HFFc6 (cell line): Measurements from ENCODE around the gene QTRT2. TPM values are rescaled to one million over a fixed set of nuclear protein-coding genes. Genes with fewer than 3 reads are reported as not detected.

ENCODE experiments used
- DNase-seq: peaks from one replicate; pipeline ENCODE4 v3.0.0-alpha.2; 2018
- H3K27ac Mint-ChIP-seq: 2 replicates; pipeline ENCODE4 v1.8.0; 2020; ENCODE audit warnings: mild to moderate bottlenecking, mixed read lengths
- H3K27me3 Mint-ChIP-seq: 2 replicates; pipeline ENCODE4 v1.8.0; 2021; ENCODE audit warnings: mild to moderate bottlenecking, moderate library complexity, mixed read lengths; ENCODE audit not compliant: insufficient read depth
- H3K36me3 Mint-ChIP-seq: 2 replicates; pipeline ENCODE4 v1.8.0; 2021; ENCODE audit warnings: low read depth, mixed read lengths
- H3K4me1 Mint-ChIP-seq: 2 replicates; pipeline ENCODE4 v1.8.0; 2020; ENCODE audit warnings: low read depth, mixed read lengths
- H3K4me3 Mint-ChIP-seq: 2 replicates; pipeline ENCODE4 v1.8.0; 2020; ENCODE audit warnings: mild to moderate bottlenecking, moderate library complexity, mixed read lengths
- H3K9me3 Mint-ChIP-seq: 2 replicates; pipeline ENCODE4 v1.8.0; 2020; ENCODE audit warnings: mild to moderate bottlenecking, mixed read lengths
- CTCF ChIP-seq: fragments of 200-600 bp; sonication (generic); IDR thresholded peaks from 2 replicates; pipeline ENCODE4 v1.5.0; 2021; ENCODE audit warnings: antibody characterized with exemption, mild to moderate bottlenecking
- total RNA-seq, 6 experiments: library from RNA; stranded (reverse); fragmentation: NEBNext Ultra II Directional; extraction: Animal tissue kit (Norgen Biotek cat#: 25700); gene quantifications; 2 replicates in 1 of 6; 3 replicates in 5 of 6; pipeline ENCODE4 v1.2.3, GENCODE V29; 2021

QTRT2 gene
- total RNA-seq, 6 experiments from 2014 or later, result 18.1 to 23.2 (median 22.0) TPM

GRCh38 chr3:114076711-114077110 lies 20.2 kb downstream of the QTRT2 start:
- no peak for DNase-seq
- Mint-ChIP-seq H3K9me3 (no peaks in the 10 kb centered on the region), H3K4me1 (peaks cover 36% of the 10 kb centered on the region), H3K36me3 (peaks cover 39% of the 10 kb centered on the region), H3K27ac (no peak overlapping the region), H3K4me3 (no peak overlapping the region), H3K27me3 (no peaks in the 10 kb centered on the region)
- no peak for TF ChIP-seq CTCF

GRCh38 chr3:114078126-114078525 lies 21.6 kb downstream of the QTRT2 start:
- no peak overlapping the region for H3K4me3 Mint-ChIP-seq
- peaks cover 48% of the 10 kb centered on the region for H3K36me3 Mint-ChIP-seq
- peak; percentile 5 for DNase-seq

GRCh38 chr3:114079761-114080160 lies 23.2 kb downstream of the QTRT2 start:
- Mint-ChIP-seq H3K9me3 (no peaks in the 10 kb centered on the region), H3K27ac (peak overlapping the region; percentile 92), H3K27me3 (no peaks in the 10 kb centered on the region), H3K36me3 (peaks cover 45% of the 10 kb centered on the region), H3K4me1 (peaks cover 49% of the 10 kb centered on the region), H3K4me3 (peak overlapping the region; percentile 81)
- DNase-seq, result peak; percentile 4
- TF ChIP-seq CTCF, result no peak

More at GRCh38 chr3:114078126-114078525, 21.6 kb downstream of the QTRT2 start:
- Mint-ChIP-seq H3K27ac (peak overlapping the region; percentile 64), H3K27me3 (no peaks in the 10 kb centered on the region), H3K4me1 (peaks cover 45% of the 10 kb centered on the region), H3K9me3 (no peaks in the 10 kb centered on the region)
- TF ChIP-seq CTCF, result no peak

GRCh38 chr3:114080201-114080600 lies 23.7 kb downstream of the QTRT2 start:
- Mint-ChIP-seq H3K27me3 (no peaks in the 10 kb centered on the region), H3K4me3 (peak overlapping the region; percentile 81), H3K9me3 (no peaks in the 10 kb centered on the region), H3K27ac (peak overlapping the region; percentile 92), H3K36me3 (peaks cover 45% of the 10 kb centered on the region), H3K4me1 (peaks cover 52% of the 10 kb centered on the region)
- no peak for TF ChIP-seq CTCF
- no peak for DNase-seq

- Mint-ChIP-seq H3K9me3 (no peaks in the 10 kb centered on the region), H3K36me3 (peaks cover 51% of the 10 kb centered on the region)
- peak; percentile 25 for DNase-seq
These were observed 24.5 kb downstream of the QTRT2 start for GRCh38 chr3:114081037-114081436.

More at GRCh38 chr3:114081037-114081436, 24.5 kb downstream of the QTRT2 start:
- peaks cover 52% of the 10 kb centered on the region for H3K4me1 Mint-ChIP-seq
- peak overlapping the region; percentile 81; the same call in 1 of the 2 replicates for H3K4me3 Mint-ChIP-seq
- no peaks in the 10 kb centered on the region for H3K27me3 Mint-ChIP-seq
- H3K27ac Mint-ChIP-seq, result peak overlapping the region; percentile 92
- TF ChIP-seq CTCF, result no peak
